Measurements from ENCODE around the gene TMEM235.

DNA sequence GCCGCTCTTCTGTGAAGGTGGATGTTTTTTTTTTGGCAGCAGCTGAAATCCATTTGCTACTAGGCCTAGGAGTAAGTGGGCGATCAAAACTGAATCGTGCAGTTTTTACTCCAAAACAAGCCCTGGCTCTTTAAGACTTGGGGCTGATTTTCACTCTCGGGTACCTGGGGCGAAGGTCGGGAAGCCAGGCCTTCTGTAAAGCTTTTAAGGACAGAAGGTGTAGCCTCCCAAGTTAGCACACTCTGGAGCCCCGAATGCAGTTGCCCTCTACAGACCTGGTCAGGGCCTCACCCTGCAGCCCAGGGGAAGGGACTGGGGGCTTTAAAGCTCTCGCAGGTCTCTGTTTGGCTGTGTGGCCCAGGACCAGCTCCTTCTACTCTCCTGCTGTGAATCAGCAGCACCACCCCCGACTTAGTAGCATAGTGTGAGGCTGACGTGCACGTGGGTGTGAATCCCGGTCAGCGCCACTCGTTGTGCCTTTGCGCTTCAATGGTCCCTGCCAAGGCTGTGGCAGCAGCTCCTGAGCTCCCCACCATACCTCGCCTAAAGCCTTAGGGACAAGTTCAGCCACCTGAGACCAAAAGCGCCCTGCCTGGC is 49.9 kb downstream of the TMEM235 start:
- no peak for TF ChIP-seq CTCF (IDR thresholded peaks at IDR 0.05)
- TF ChIP-seq ZBTB33 (IDR thresholded peaks at IDR 0.05; ENCODE audit: borderline replicate concordance, low read depth) = no peak
- TF ChIP-seq YY1 (IDR thresholded peaks at IDR 0.05; ENCODE audit: low read depth) = no peak
- no peak for TF ChIP-seq EP300 (IDR thresholded peaks at IDR 0.05; ENCODE audit: borderline replicate concordance in 1 of 2, low read depth in 1 of 2, low read length in 1 of 2)
- TF ChIP-seq, protein P1, sequence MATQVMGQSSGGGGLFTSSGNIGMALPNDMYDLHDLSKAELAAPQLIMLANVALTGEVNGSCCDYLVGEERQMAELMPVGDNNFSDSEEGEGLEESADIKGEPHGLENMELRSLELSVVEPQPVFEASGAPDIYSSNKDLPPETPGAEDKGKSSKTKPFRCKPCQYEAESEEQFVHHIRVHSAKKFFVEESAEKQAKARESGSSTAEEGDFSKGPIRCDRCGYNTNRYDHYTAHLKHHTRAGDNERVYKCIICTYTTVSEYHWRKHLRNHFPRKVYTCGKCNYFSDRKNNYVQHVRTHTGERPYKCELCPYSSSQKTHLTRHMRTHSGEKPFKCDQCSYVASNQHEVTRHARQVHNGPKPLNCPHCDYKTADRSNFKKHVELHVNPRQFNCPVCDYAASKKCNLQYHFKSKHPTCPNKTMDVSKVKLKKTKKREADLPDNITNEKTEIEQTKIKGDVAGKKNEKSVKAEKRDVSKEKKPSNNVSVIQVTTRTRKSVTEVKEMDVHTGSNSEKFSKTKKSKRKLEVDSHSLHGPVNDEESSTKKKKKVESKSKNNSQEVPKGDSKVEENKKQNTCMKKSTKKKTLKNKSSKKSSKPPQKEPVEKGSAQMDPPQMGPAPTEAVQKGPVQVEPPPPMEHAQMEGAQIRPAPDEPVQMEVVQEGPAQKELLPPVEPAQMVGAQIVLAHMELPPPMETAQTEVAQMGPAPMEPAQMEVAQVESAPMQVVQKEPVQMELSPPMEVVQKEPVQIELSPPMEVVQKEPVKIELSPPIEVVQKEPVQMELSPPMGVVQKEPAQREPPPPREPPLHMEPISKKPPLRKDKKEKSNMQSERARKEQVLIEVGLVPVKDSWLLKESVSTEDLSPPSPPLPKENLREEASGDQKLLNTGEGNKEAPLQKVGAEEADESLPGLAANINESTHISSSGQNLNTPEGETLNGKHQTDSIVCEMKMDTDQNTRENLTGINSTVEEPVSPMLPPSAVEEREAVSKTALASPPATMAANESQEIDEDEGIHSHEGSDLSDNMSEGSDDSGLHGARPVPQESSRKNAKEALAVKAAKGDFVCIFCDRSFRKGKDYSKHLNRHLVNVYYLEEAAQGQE (IDR thresholded peaks at IDR 0.05; ENCODE audit: low read depth, low read length) = no peak
- TF ChIP-seq RFX5 (IDR thresholded peaks at IDR 0.05; ENCODE audit: low read length) = no peak
- no peak for TF ChIP-seq GATA2 (CRISPR knock-in tag; IDR thresholded peaks at IDR 0.05)
- TF ChIP-seq SIN3A (IDR thresholded peaks at IDR 0.05; ENCODE audit: borderline replicate concordance, low read depth, low read length) = no peak
- no peak for TF ChIP-seq RAD21 (IDR thresholded peaks at IDR 0.05; ENCODE audit: low read length)

Measured in SK-N-SH (cell line).